HCT116 (cell line): ENCODE measurements around the gene FAM83D. TPM values are rescaled to one million over a fixed set of nuclear protein-coding genes. Genes with fewer than 3 reads are reported as not detected.

Experiments
- ATAC-seq: fragments of 200-7000 bp; cut with Tn5 transposase; 2 replicates; pipeline ENCODE4 v1.9.1; 2020; ENCODE audit warnings: mild to moderate bottlenecking, moderate library complexity
- BruUV-seq: library from RNA; stranded (reverse); fragments of 400-500 nt; replicated peaks from 2 replicates; lab custom pipeline; 2021; lab: Mats Ljungman, UMichigan
- CTCF ChIA-PET: fragments of 300-600 bp; sonication (Branson Sonifier 250); formaldehyde crosslinking; loops from one replicate; lab custom pipeline; 2021; ENCODE audit warnings: antibody characterized with exemption; lab: Charles Lee
- POLR2A ChIA-PET: fragments of 300-600, 350-600 bp; sonication (Branson Sonifier 250); formaldehyde crosslinking; loops from one replicate; lab custom pipeline; 2021; ENCODE audit warnings: antibody characterized with exemption; lab: Charles Lee
- RAD21 ChIA-PET, 2 experiments: fragments of 300-600 bp; sonication (Branson Sonifier 250); formaldehyde crosslinking; loops; one replicate each; lab custom pipeline; 2023; ENCODE audit warnings: low total read pairs in 2 of 2; ENCODE audit not compliant: uncharacterized antibody in 2 of 2, unreplicated experiment in 2 of 2, low non-redundant PET in 1 of 2; lab: Charles Lee
- DNase-seq: peaks from one replicate; pipeline ENCODE4 v3.0.0-alpha.2; 2010; ENCODE audit warnings: low read depth, low spot score
- H2AFZ ChIP-seq: fragments of 200-600 bp; shearing (Covaris generic), sonication (generic); 2 replicates; pipeline ENCODE4 v1.6.1; 2017; ENCODE audit warnings: low read depth, mixed run types, mixed read lengths, antibody characterized with exemption, low read length; ENCODE audit not compliant: poor library complexity, severe bottlenecking
- H3K27ac ChIP-seq: 2 replicates; pipeline ENCODE4 v1.5.1; 2012; ENCODE audit warnings: low read depth, low read length
- H3K27me3 ChIP-seq: fragments of 200-600 bp; sonication (generic); 2 replicates; pipeline ENCODE4 v1.6.1; 2016; ENCODE audit warnings: mixed run types, low read length, mixed read lengths; ENCODE audit not compliant: insufficient read depth
- H3K36me3 ChIP-seq, 2 experiments: fragments of 200-500 bp in 1 of 2; fragments of 200-600 bp in 1 of 2; sonication (Bioruptor generic) in 1 of 2; sonication (generic) in 1 of 2; 2 replicates each; pipeline versions ENCODE4 v1.5.1 to v1.6.1; 2014 to 2016; ENCODE audit warnings: low read length in 2 of 2, inconsistent platforms in 1 of 2, mixed read lengths in 1 of 2, mixed run types in 1 of 2; ENCODE audit not compliant: insufficient read depth in 2 of 2, control insufficient read depth in 1 of 2
- H3K4me1 ChIP-seq, 2 experiments: fragments of 200-600 bp in 1 of 2; sonication (generic) in 1 of 2; 2 replicates each; pipeline versions ENCODE4 v1.5.1 to v1.6.1; 2012 to 2017; ENCODE audit warnings: low read length in 2 of 2, inconsistent platforms in 1 of 2, mild to moderate bottlenecking in 1 of 2, mixed read lengths in 1 of 2, mixed run types in 1 of 2, moderate library complexity in 1 of 2; ENCODE audit not compliant: insufficient read depth in 2 of 2, control insufficient read depth in 1 of 2
- H3K4me2 ChIP-seq: fragments of 200-600 bp; sonication (generic); 2 replicates; pipeline ENCODE4 v1.6.1; 2017; ENCODE audit warnings: mixed run types, low read length, mixed read lengths
- H3K4me3 ChIP-seq, 2 experiments: fragments of 200-600 bp in 1 of 2; sonication (generic) in 1 of 2; replicated peaks in 1 of 2; 2 replicates each; pipeline ENCODE4 v1.5.1; 2011 to 2016; ENCODE audit warnings: low read length in 2 of 2, control low read depth in 1 of 2, low read depth in 1 of 2, mild to moderate bottlenecking in 1 of 2, mixed read lengths in 1 of 2, mixed run types in 1 of 2
- H3K79me2 ChIP-seq: fragments of 200-600 bp; sonication (generic); 2 replicates; pipeline ENCODE4 v1.6.1; 2017; ENCODE audit warnings: mild to moderate bottlenecking, mixed run types, low read length, moderate library complexity, mixed read lengths; ENCODE audit not compliant: insufficient read depth
- H3K9ac ChIP-seq: fragments of 200-600 bp; sonication (generic); 2 replicates; pipeline ENCODE4 v1.6.1; 2016; ENCODE audit warnings: low read length, mixed read lengths
- H3K9me2 ChIP-seq: fragments of 200-600 bp; sonication (generic), shearing (Covaris generic); 2 replicates; pipeline ENCODE4 v1.6.1; 2017; ENCODE audit warnings: mixed run types, mild to moderate bottlenecking, moderate library complexity; ENCODE audit not compliant: insufficient read depth
- H3K9me3 ChIP-seq, 2 experiments: fragments of 200-500 bp in 1 of 2; fragments of 200-600 bp in 1 of 2; sonication (Bioruptor generic) in 1 of 2; sonication (generic) in 1 of 2; 2 replicates each; pipeline ENCODE4 v1.6.1; 2014 to 2017; ENCODE audit warnings: low read length in 2 of 2, mixed read lengths in 2 of 2, inconsistent platforms in 1 of 2, low read depth in 1 of 2, mild to moderate bottlenecking in 1 of 2, mixed run types in 1 of 2, moderate library complexity in 1 of 2; ENCODE audit not compliant: control insufficient read depth in 1 of 2, insufficient read depth in 1 of 2
- H4K20me1 ChIP-seq: fragments of 200-600 bp; sonication (generic), shearing (Covaris generic); 2 replicates; pipeline ENCODE4 v1.6.1; 2017; ENCODE audit warnings: mixed run types, mild to moderate bottlenecking, moderate library complexity; ENCODE audit not compliant: insufficient read depth
- CBX3 ChIP-seq: IDR thresholded peaks from 2 replicates; pipeline ENCODE4 v1.6.1; 2012; ENCODE audit warnings: low read depth
- CEBPB ChIP-seq: IDR thresholded peaks from 2 replicates; pipeline ENCODE4 v1.6.1; 2012; ENCODE audit warnings: low read depth
- ELF1 ChIP-seq: IDR thresholded peaks from 2 replicates; pipeline ENCODE4 v1.6.1; 2012; ENCODE audit warnings: low read depth, borderline replicate concordance
- EZH2 ChIP-seq: fragments of 200-600 bp; sonication (generic); IDR thresholded peaks from 2 replicates; pipeline ENCODE4 v1.6.1; 2017; ENCODE audit warnings: antibody characterized with exemption, mixed run types
- POLR2A ChIP-seq: IDR thresholded peaks from 2 replicates; pipeline ENCODE4 v1.7.0; 2011; ENCODE audit warnings: borderline replicate concordance; ENCODE audit not compliant: insufficient read depth, insufficient read length; ENCODE audit errors: extremely low read depth
- RAD21 ChIP-seq: IDR thresholded peaks from 2 replicates; pipeline ENCODE4 v1.6.1; 2012; ENCODE audit warnings: low read depth, mild to moderate bottlenecking
- SIN3A ChIP-seq: IDR thresholded peaks from 2 replicates; pipeline ENCODE4 v1.6.1; 2012; ENCODE audit warnings: low read depth
- SP1 ChIP-seq: IDR thresholded peaks from 2 replicates; pipeline ENCODE4 v1.6.1; 2012; ENCODE audit warnings: low read depth
- SRF ChIP-seq: IDR thresholded peaks from 2 replicates; pipeline ENCODE4 v1.6.1; 2012; ENCODE audit warnings: low read depth
- TCF7L2 ChIP-seq: IDR thresholded peaks from 2 replicates; pipeline ENCODE4 v1.7.0; 2011; ENCODE audit warnings: borderline replicate concordance, inconsistent platforms; ENCODE audit not compliant: insufficient read depth, insufficient read length; ENCODE audit errors: extremely low read depth
- YY1 ChIP-seq: IDR thresholded peaks from 2 replicates; pipeline ENCODE4 v1.6.1; 2011; ENCODE audit warnings: low read length, low read depth, moderate library complexity, mild to moderate bottlenecking; ENCODE audit not compliant: insufficient replicate concordance; ENCODE audit errors: extremely low read depth
- ZFX ChIP-seq: fragments of 450-650 bp; IDR thresholded peaks from 2 replicates; pipeline ENCODE4 v1.6.1; 2017
- intact Hi-C: fragments of 100-400 bp; cut with micrococcal nuclease; formaldehyde crosslinking; loops from 2 replicates; pipeline ENCODE4 v1.10.0; 2022
- total RNA-seq: library from RNA; stranded (reverse); gene quantifications from one replicate; pipeline ENCODE4 v1.2.1, GENCODE V29; 2021; ENCODE audit not compliant: unreplicated experiment
- TF ChIP-seq, protein P1 (sequence below): IDR thresholded peaks from 2 replicates; pipeline ENCODE4 v1.6.1; 2012
- TF ChIP-seq, protein P2 (sequence below): IDR thresholded peaks from 2 replicates; pipeline ENCODE4 v1.6.1; 2012

The FAM83D gene
- total RNA-seq, 1 experiment from 2014 or later = 51.1 TPM

DNA sequence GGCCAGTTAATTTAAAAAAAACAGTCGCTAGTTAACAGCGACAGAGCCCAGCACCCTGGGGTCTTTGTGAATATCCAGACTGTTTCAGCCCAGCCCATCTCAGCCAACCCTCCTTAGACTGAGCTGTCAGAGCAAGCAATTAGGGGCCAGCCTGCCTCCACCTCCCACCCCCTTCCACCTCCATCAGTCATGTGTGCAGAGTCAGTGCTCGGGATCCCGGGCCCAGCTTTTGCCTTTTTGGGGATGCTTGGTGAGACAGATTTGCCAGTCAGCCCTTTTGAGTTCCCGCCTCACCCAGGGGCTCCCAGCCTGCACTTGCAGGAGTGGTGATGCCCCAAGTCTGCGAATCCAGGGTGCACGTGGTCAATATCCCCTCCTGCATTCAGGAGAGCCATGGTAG is 6.5 kb upstream of the FAM83D start:
- peaks cover 26% of the 10 kb centered on the region; the same call in 1 of the 2 replicates for H3K27me3 ChIP-seq
- ATAC-seq = no peak
- no TSS peak for BruUV-seq
- H3K4me1 ChIP-seq = no peaks in the 10 kb centered on the region
- no peaks in the 10 kb centered on the region for H3K36me3 ChIP-seq
- no peaks in the 10 kb centered on the region for H3K9me2 ChIP-seq
- POLR2A ChIA-PET = no interaction called here
- no peaks in the 10 kb centered on the region for H3K9me3 ChIP-seq
- H2AFZ ChIP-seq = no peak overlapping the region
- no peak for TF ChIP-seq ZFX
- TF ChIP-seq CEBPB = no peak
- TF ChIP-seq CBX3 = no peak
- no peak for TF ChIP-seq ELF1
- TF ChIP-seq, protein P1, sequence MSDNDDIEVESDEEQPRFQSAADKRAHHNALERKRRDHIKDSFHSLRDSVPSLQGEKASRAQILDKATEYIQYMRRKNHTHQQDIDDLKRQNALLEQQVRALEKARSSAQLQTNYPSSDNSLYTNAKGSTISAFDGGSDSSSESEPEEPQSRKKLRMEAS = no peak
- TF ChIP-seq SP1 = no peak
- no peaks in the 10 kb centered on the region for H4K20me1 ChIP-seq
- no peak for DNase-seq
- RAD21 ChIA-PET = no interaction called here
- no peak overlapping the region for H3K9ac ChIP-seq
- no peak overlapping the region for H3K4me3 ChIP-seq
- no peaks in the 10 kb centered on the region for H3K79me2 ChIP-seq
- H3K4me2 ChIP-seq = no peak overlapping the region
- intact Hi-C loops = no loop called here
- no peak overlapping the region for H3K27ac ChIP-seq
- CTCF ChIA-PET = no interaction called here

DNA sequence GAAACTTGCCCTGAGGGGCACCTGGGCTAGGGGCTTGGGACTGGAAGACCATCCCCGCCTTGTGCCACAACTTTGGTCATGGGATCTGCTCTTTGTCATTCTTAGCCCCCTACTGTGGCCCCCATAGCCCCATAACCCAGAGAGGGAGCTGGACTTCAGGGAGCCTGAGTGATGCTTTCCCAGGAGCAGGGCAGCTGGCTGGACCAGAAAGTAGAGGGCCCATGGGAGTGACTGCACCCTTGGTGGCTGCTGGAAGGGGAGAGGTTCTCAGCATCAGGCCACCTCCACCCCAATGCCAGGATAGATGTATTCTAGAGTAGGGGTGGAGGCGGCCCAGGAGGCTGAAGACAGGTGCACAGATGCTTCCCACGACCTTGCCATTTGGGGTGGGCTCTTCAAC is 5.8 kb upstream of the FAM83D start:
- BruUV-seq = no TSS peak
- no peak for ATAC-seq
- H3K27me3 ChIP-seq = peaks cover 26% of the 10 kb centered on the region; the same call in 1 of the 2 replicates
- H3K27ac ChIP-seq = no peak overlapping the region
- H3K9me2 ChIP-seq = no peaks in the 10 kb centered on the region
- TF ChIP-seq YY1 = no peak
- TF ChIP-seq CBX3 = no peak
- TF ChIP-seq EZH2 = no peak
- TF ChIP-seq, protein P2, sequence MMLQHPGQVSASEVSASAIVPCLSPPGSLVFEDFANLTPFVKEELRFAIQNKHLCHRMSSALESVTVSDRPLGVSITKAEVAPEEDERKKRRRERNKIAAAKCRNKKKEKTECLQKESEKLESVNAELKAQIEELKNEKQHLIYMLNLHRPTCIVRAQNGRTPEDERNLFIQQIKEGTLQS = no peak
- TF ChIP-seq SP1 = no peak
- TF ChIP-seq TCF7L2 = no peak
- no peak for TF ChIP-seq CEBPB
- no peak for TF ChIP-seq ZFX
- TF ChIP-seq SIN3A = no peak
- TF ChIP-seq SRF = no peak
- no peak for TF ChIP-seq RAD21
- TF ChIP-seq, protein P1 = no peak
- TF ChIP-seq POLR2A = no peak
- CTCF ChIA-PET = no interaction called here
- intact Hi-C loops = no loop called here
- H4K20me1 ChIP-seq = no peaks in the 10 kb centered on the region
- H3K9ac ChIP-seq = no peak overlapping the region
- POLR2A ChIA-PET = no interaction called here
- RAD21 ChIA-PET = no interaction called here
- DNase-seq = no peak
- H3K9me3 ChIP-seq = no peaks in the 10 kb centered on the region
- H3K4me1 ChIP-seq = peaks cover 0 to under 1% of the 10 kb centered on the region in 2 experiments; a peak in 1 of 4 replicates
- no peak overlapping the region for H2AFZ ChIP-seq
- H3K79me2 ChIP-seq = no peaks in the 10 kb centered on the region
- H3K4me2 ChIP-seq = no peak overlapping the region
- H3K4me3 ChIP-seq = no peak overlapping the region
- no peaks in the 10 kb centered on the region for H3K36me3 ChIP-seq
